CD14-positive monocyte (primary cell): ENCODE data around the gene COG7. TPM values are rescaled to one million over a fixed set of nuclear protein-coding genes. Genes with fewer than 3 reads are reported as not detected.

Source experiments
- DNase-seq, 3 donors: peaks; one replicate each; pipeline ENCODE4 v3.0.0-alpha.2; 2011 to 2022
- H2AFZ ChIP-seq: 2 replicates; pipeline ENCODE4 v1.6.0; 2012; ENCODE audit warnings: mild to moderate bottlenecking, low read depth, low read length, inconsistent platforms; ENCODE audit not compliant: insufficient read depth, poor library complexity, severe bottlenecking
- H3K27ac ChIP-seq, 2 donors: 1 replicate in 1 of 2; 2 replicates in 1 of 2; pipeline ENCODE4 v1.5.1; 2012 to 2013; ENCODE audit warnings: low read length in 2 of 2, control low read depth in 1 of 2, inconsistent platforms in 1 of 2, low read depth in 1 of 2, mild to moderate bottlenecking in 1 of 2
- H3K27me3 ChIP-seq, 2 donors: one replicate each; pipeline versions ENCODE4 v1.6.0 to v1.6.1; 2011 to 2013; ENCODE audit warnings: low read length in 2 of 2; ENCODE audit not compliant: control insufficient read depth in 2 of 2, insufficient read depth in 2 of 2
- H3K36me3 ChIP-seq, 2 donors: replicated peaks in 1 of 2; 1 replicate in 1 of 2; 2 replicates in 1 of 2; pipeline versions ENCODE4 v1.5.1 to v1.6.1; 2012 to 2013; ENCODE audit warnings: low read length in 2 of 2, control low read depth in 1 of 2, inconsistent platforms in 1 of 2, mild to moderate bottlenecking in 1 of 2; ENCODE audit not compliant: insufficient read depth in 2 of 2, control insufficient read depth in 1 of 2
- H3K4me1 ChIP-seq, 2 donors: 1 replicate in 1 of 2; 2 replicates in 1 of 2; pipeline versions ENCODE4 v1.5.1 to v1.6.1; 2012 to 2013; ENCODE audit warnings: low read length in 2 of 2, control low read depth in 1 of 2, inconsistent platforms in 1 of 2, mild to moderate bottlenecking in 1 of 2, moderate library complexity in 1 of 2; ENCODE audit not compliant: insufficient read depth in 2 of 2, control insufficient read depth in 1 of 2
- H3K4me2 ChIP-seq: replicated peaks from 2 replicates; pipeline ENCODE3; 2012; ENCODE audit warnings: low read length, moderate library complexity, mild to moderate bottlenecking; ENCODE audit not compliant: poor library complexity, severe bottlenecking; ENCODE audit errors: extremely low read depth
- H3K4me3 ChIP-seq, 3 experiments: fragments of 200-600 bp in 1 of 3; sonication (generic) in 1 of 3; replicated peaks in 1 of 3; 1 replicate in 2 of 3; 2 replicates in 1 of 3; pipeline ENCODE4 v1.5.1; 2011 to 2013; ENCODE audit warnings: low read length in 3 of 3, mild to moderate bottlenecking in 3 of 3, control low read depth in 2 of 3, low read depth in 2 of 3, inconsistent platforms in 1 of 3, moderate library complexity in 1 of 3
- H3K79me2 ChIP-seq: 2 replicates; pipeline ENCODE4 v1.6.0; 2012; ENCODE audit warnings: mild to moderate bottlenecking, control low read depth, inconsistent platforms, low read length, moderate library complexity; ENCODE audit not compliant: insufficient read depth
- H3K9ac ChIP-seq: 2 replicates; pipeline ENCODE4 v1.6.0; 2017; ENCODE audit warnings: low read length, mild to moderate bottlenecking; ENCODE audit not compliant: insufficient read depth, poor library complexity, severe bottlenecking
- H3K9me3 ChIP-seq, 2 donors: replicated peaks in 1 of 2; 1 replicate in 1 of 2; 2 replicates in 1 of 2; pipeline versions ENCODE4 v1.5.1 to v1.6.1; 2012 to 2013; ENCODE audit warnings: low read length in 2 of 2, control low read depth in 1 of 2; ENCODE audit not compliant: control insufficient read depth in 1 of 2, insufficient read depth in 1 of 2
- H4K20me1 ChIP-seq: 2 replicates; pipeline ENCODE4 v1.6.0; 2012; ENCODE audit warnings: mild to moderate bottlenecking, low read length, control low read depth, moderate library complexity; ENCODE audit not compliant: insufficient read depth
- H3K27ac Mint-ChIP-seq, 7 donors: one replicate each; pipeline ENCODE4 v1.8.0; 2020; ENCODE audit warnings: mild to moderate bottlenecking in 7 of 7, mixed read lengths in 7 of 7, moderate library complexity in 6 of 7, inconsistent platforms in 2 of 7
- H3K27me3 Mint-ChIP-seq, 3 donors: one replicate each; pipeline ENCODE4 v1.8.0; 2021 to 2022; ENCODE audit warnings: low read depth in 3 of 3, mild to moderate bottlenecking in 3 of 3, mixed read lengths in 3 of 3, moderate library complexity in 3 of 3, inconsistent platforms in 1 of 3
- H3K36me3 Mint-ChIP-seq, 2 donors: one replicate each; pipeline ENCODE4 v1.8.0; 2020; ENCODE audit warnings: mixed read lengths in 2 of 2, inconsistent platforms in 1 of 2, mild to moderate bottlenecking in 1 of 2
- H3K4me1 Mint-ChIP-seq: one replicate; pipeline ENCODE4 v1.8.0; 2020; ENCODE audit warnings: mild to moderate bottlenecking, mixed read lengths
- H3K4me3 Mint-ChIP-seq, 2 donors: one replicate each; pipeline ENCODE4 v1.8.0; 2020; ENCODE audit warnings: mild to moderate bottlenecking in 2 of 2, mixed read lengths in 2 of 2, moderate library complexity in 1 of 2
- H3K9me3 Mint-ChIP-seq, 7 donors: one replicate each; pipeline ENCODE4 v1.8.0; 2020 to 2022; ENCODE audit warnings: mixed read lengths in 7 of 7, mild to moderate bottlenecking in 6 of 7, moderate library complexity in 6 of 7, inconsistent platforms in 2 of 7
- WGBS: methylation state at CpG from one replicate; pipeline ENCODE4 v1.1.5; 2013; ENCODE audit warnings: missing lambda C conversion rate; ENCODE audit not compliant: insufficient coverage; 5-methylcytosine and 5-hydroxymethylcytosine counted together
- intact Hi-C, 2 donors: fragments of 100-400 bp; cut with micrococcal nuclease; formaldehyde crosslinking; loops; one replicate each; pipeline versions ENCODE4 v1.15.0 to v1.15.1; 2023
- polyA plus RNA-seq, 3 donors: library from polyadenylated mRNA; depleted of rRNA in 1 of 3; unstranded in 2 of 3; stranded (reverse) in 1 of 3; fragments of 300-500 nt in 2 of 3; fragments of >200 nt in 1 of 3; fragmentation: Illumina TruSeq in 2 of 3; gene quantifications; 1 replicate in 2 of 3; 2 replicates in 1 of 3; pipeline ENCODE4 v1.2.3, GENCODE V29; 2012 to 2021
- small RNA-seq: library from RNA; depleted of rRNA; stranded (forward); fragments of <200 nt; gene quantifications from one replicate; pipeline ENCODE3, GENCODE V24; 2012; ENCODE audit warnings: low read depth; ENCODE audit not compliant: insufficient read length
- TF ChIP-seq, protein P1 (sequence below): fragments of 200-600 bp; IDR thresholded peaks from one replicate; pipeline ENCODE4 v1.8.0; 2022; ENCODE audit warnings: antibody characterized with exemption, mild to moderate bottlenecking

The COG7 gene
- polyA plus RNA-seq, 3 donors, result 6.6 to 28.8 (median 8.0) TPM

DNA sequence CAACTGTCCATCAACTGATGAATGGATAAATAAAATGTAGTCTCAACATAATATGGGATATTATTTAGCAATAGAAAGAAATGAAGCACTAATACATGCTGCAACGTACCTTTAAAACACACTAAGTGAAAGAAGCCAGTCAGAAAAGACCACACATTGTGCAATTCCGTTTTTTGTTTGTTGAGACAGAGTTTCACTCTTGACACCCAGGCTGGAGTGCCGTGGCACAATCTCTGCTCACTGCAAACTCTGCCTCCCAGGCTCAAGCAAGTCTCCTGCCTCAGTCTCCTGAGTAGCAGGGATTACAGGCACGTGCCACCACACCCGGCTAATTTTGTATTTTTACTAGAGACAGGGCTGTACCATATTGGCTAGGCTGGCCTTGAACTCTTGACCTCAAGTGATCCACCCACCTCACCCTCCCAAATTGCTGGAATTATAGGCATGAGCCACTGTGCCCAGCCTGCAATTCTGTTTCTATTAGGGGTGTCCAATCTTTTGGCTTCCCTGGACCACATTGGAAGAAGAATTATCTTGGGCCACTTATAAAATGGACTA lies 110.8 kb downstream of the COG7 start:
- no peak overlapping the region for H3K9ac ChIP-seq
- no peaks in the 10 kb centered on the region for H3K79me2 ChIP-seq
- DNase-seq, result no peak
- no peak overlapping the region for H3K4me2 ChIP-seq
- 94% methylated on average over 2 of the region's 5 CpGs for WGBS
- no peaks in the 10 kb centered on the region for H3K36me3 Mint-ChIP-seq
- H2AFZ ChIP-seq, result no peak overlapping the region
- no peaks in the 10 kb centered on the region for H3K4me1 Mint-ChIP-seq
- no peak overlapping the region for H3K4me3 Mint-ChIP-seq
- peaks cover 0 to 3% (median 0%) of the 10 kb centered on the region in 7 donors for H3K9me3 Mint-ChIP-seq
- no peak overlapping the region for H3K27ac Mint-ChIP-seq
- H3K27me3 Mint-ChIP-seq, result peaks cover 3 to 8% (median 5%) of the 10 kb centered on the region in 3 donors
- H3K27ac ChIP-seq, result no peak overlapping the region
- no peak overlapping the region for H3K4me3 ChIP-seq
- H3K4me1 ChIP-seq, result no peaks in the 10 kb centered on the region
- no peaks in the 10 kb centered on the region for H3K27me3 ChIP-seq
- TF ChIP-seq, protein P1, sequence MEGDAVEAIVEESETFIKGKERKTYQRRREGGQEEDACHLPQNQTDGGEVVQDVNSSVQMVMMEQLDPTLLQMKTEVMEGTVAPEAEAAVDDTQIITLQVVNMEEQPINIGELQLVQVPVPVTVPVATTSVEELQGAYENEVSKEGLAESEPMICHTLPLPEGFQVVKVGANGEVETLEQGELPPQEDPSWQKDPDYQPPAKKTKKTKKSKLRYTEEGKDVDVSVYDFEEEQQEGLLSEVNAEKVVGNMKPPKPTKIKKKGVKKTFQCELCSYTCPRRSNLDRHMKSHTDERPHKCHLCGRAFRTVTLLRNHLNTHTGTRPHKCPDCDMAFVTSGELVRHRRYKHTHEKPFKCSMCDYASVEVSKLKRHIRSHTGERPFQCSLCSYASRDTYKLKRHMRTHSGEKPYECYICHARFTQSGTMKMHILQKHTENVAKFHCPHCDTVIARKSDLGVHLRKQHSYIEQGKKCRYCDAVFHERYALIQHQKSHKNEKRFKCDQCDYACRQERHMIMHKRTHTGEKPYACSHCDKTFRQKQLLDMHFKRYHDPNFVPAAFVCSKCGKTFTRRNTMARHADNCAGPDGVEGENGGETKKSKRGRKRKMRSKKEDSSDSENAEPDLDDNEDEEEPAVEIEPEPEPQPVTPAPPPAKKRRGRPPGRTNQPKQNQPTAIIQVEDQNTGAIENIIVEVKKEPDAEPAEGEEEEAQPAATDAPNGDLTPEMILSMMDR, result no peak
- no peaks in the 10 kb centered on the region for H3K36me3 ChIP-seq
- H3K9me3 ChIP-seq, result no peaks in the 10 kb centered on the region
- no peaks in the 10 kb centered on the region for H4K20me1 ChIP-seq
- intact Hi-C loops, result no loop called here

DNA sequence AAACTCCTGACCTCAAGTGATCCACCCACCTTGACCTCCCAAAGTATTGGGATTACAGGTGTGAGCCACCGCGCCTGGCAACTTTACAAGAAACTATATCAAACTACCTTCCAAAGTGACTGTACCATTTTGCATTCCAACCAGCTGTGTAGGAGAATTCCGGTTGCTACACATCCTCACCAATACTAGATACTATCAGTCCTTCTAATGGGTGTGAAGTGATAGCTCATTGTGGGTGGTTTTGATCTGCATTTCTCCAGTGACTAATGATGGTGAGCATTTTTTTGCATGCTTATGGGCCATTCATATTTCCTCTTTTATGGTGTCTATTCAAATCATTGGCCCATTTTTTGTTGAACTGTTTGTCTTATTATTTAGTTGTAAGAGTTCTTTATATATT lies 113.2 kb downstream of the COG7 start:
- Mint-ChIP-seq H3K4me1 (no peaks in the 10 kb centered on the region), H3K27ac (no peak overlapping the region), H3K4me3 (no peak overlapping the region), H3K36me3 (no peaks in the 10 kb centered on the region), H3K9me3 (peaks cover 0 to 3% (median 0%) of the 10 kb centered on the region in 7 donors), H3K27me3 (peaks cover 3 to 7% (median 5%) of the 10 kb centered on the region in 3 donors)
- no peak for DNase-seq
- Histone ChIP-seq H3K9me3 (no peaks in the 10 kb centered on the region), H3K36me3 (no peaks in the 10 kb centered on the region), H3K4me2 (no peak overlapping the region), H3K79me2 (no peaks in the 10 kb centered on the region), H4K20me1 (no peaks in the 10 kb centered on the region), H3K4me1 (no peaks in the 10 kb centered on the region), H3K27ac (no peak overlapping the region), H3K9ac (no peak overlapping the region), H3K4me3 (no peak overlapping the region), H3K27me3 (no peaks in the 10 kb centered on the region), H2AFZ (no peak overlapping the region)
- intact Hi-C loops, result no loop called here
- TF ChIP-seq, protein P1, result no peak
- no CpG with 5 or more reads among the region's 3 CpGs for WGBS

Small RNA genes lying within 50 kb of the gene (small RNA-seq; reads per million reads assigned to genes)
- gene RF00072, result not detected

Other genes starting within 250 kb of the COG7 start
- not detected for gene SCNN1B, start 150.9 kb downstream of the COG7 start, polyA plus RNA-seq
- 10 to 100 TPM; 37.5 to 55.4 (median 49.5) TPM for gene GGA2, start 57.3 kb upstream of the COG7 start, polyA plus RNA-seq
- 1 to 10 TPM; 2.9 to 4.7 (median 4.2) TPM for gene EARS2, start 104.2 kb upstream of the COG7 start, polyA plus RNA-seq
- gene UBFD1, start 104.5 kb upstream of the COG7 start, polyA plus RNA-seq, result 1 to 10 TPM; 8.0 to 8.9 (median 8.0) TPM
- 100 to 1,000 TPM in 2 of 3 donors, 10 to 100 TPM in 1; 50.2 to 257 (median 240) TPM for gene NDUFAB1, start 143.1 kb upstream of the COG7 start, polyA plus RNA-seq
- gene PALB2, start 188.1 kb upstream of the COG7 start, polyA plus RNA-seq, result 1 to 10 TPM; 2.3 to 3.3 (median 2.5) TPM
- gene DCTN5, start 188.3 kb upstream of the COG7 start, polyA plus RNA-seq, result 10 to 100 TPM; 29.3 to 54.3 (median 42.0) TPM
- gene PLK1, start 225.7 kb upstream of the COG7 start, polyA plus RNA-seq, result 1 to 10 TPM in 1 of 3 donors, not detected in 2; 3.5 TPM